ENCODE data around the gene SUPV3L1.

The SUPV3L1 gene

GRCh38 chr10:69240455-69240854, 60.4 kb downstream of the SUPV3L1 start:
- no peak overlapping the region for H3K4me3 ChIP-seq (ENCODE audit: low read depth, low read length)
- TF ChIP-seq CTCF (IDR thresholded peaks at IDR 0.05; ENCODE audit: low read depth, low read length, missing control alignments) = no peak
- in situ Hi-C loops (cut with HindIII; ENCODE audit: low sequenced_read_pairs) = no loop called here
- no peak for DNase-seq (ENCODE audit: low read depth)

GRCh38 chr10:69241575-69241974, 61.5 kb downstream of the SUPV3L1 start:
- no peak for TF ChIP-seq CTCF (IDR thresholded peaks at IDR 0.05; ENCODE audit: low read depth, low read length, missing control alignments)
- peak; percentile 28 for DNase-seq (ENCODE audit: low read depth)
- no peak overlapping the region for H3K4me3 ChIP-seq (ENCODE audit: low read depth, low read length)
- in situ Hi-C loops (cut with HindIII; ENCODE audit: low sequenced_read_pairs) = no loop called here

GRCh38 chr10:69242040-69242851, 62.2 kb downstream of the SUPV3L1 start:
- H3K4me3 ChIP-seq (ENCODE audit: low read depth, low read length) = no peak overlapping the region
- TF ChIP-seq CTCF (IDR thresholded peaks at IDR 0.05; ENCODE audit: low read depth, low read length, missing control alignments) = no peak
- DNase-seq (ENCODE audit: low read depth) = no peak
- in situ Hi-C loops (cut with HindIII; ENCODE audit: low sequenced_read_pairs) = no loop called here

DNA sequence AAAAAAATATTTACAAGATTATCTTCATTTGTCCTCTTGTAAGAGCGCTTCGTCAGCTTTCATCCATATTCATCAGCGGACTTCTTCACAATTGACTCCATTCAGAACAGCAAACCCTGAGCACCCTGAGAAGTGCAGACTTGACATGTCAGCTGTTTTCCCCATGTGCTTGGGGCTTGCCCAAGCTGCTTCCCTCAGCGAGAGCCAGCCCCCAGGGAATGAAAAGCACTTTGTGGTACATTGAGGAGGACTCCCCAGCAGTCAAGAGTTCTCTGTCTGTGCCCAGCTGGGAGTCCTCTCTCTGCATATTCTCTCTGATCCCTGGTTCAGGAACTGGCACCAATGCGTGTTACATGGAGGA, 62.8 kb downstream of the SUPV3L1 start:
- no peak for TF ChIP-seq CTCF (IDR thresholded peaks at IDR 0.05; ENCODE audit: low read depth, low read length, missing control alignments)
- no peak overlapping the region for H3K4me3 ChIP-seq (ENCODE audit: low read depth, low read length)
- no peak for DNase-seq (ENCODE audit: low read depth)
- in situ Hi-C loops (cut with HindIII; ENCODE audit: low sequenced_read_pairs) = no loop called here

DNA sequence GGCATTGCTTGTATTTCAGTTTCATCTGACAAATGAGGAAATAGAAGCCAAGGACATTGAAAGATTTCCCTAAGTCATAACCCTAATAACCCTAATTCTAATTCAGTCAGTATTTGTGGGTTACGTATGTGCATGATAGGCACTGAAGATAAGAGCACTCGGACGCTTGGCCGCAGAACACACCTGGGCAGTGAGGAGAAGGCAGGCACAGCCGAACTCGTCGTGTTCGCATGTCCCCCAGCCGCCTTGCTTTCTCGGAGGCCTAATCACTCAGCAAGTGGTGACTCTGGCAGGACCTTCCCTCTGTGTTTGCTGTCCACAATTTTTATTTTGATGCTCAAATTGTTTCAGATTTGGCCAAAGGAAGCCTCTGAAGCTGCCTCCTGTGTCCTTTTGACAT, 63.8 kb downstream of the SUPV3L1 start:
- in situ Hi-C loops (cut with HindIII; ENCODE audit: low sequenced_read_pairs) = no loop called here
- no peak overlapping the region for H3K4me3 ChIP-seq (ENCODE audit: low read depth, low read length)

DNA sequence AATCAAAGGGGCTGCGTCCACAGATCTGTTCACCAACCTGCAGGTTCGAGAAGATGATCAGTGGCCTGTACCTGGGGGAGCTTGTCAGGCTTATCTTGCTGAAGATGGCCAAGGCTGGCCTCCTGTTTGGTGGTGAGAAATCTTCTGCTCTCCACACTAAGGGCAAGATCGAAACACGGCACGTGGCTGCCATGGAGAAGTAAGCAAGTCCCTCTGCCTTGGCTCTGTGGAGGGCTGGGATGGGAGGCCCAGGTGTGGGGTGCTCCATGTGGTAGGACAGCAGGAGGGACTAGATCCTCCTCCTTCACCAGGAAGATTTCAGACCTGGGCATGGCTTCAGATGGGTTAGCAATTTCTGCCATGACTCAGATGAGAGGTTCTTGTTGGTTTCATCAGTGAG, 66.0 kb downstream of the SUPV3L1 start:
- DNase-seq (ENCODE audit: low read depth) = no peak
- no peak for TF ChIP-seq CTCF (IDR thresholded peaks at IDR 0.05; ENCODE audit: low read depth, low read length, missing control alignments)
- no peak overlapping the region for H3K4me3 ChIP-seq (ENCODE audit: low read depth, low read length)
- in situ Hi-C loops (cut with HindIII; ENCODE audit: low sequenced_read_pairs) = no loop called here

More for the DNA sequence above, 63.8 kb downstream of the SUPV3L1 start:
- DNase-seq (ENCODE audit: low read depth) = no peak
- TF ChIP-seq CTCF (IDR thresholded peaks at IDR 0.05; ENCODE audit: low read depth, low read length, missing control alignments) = no peak

Data from astrocyte of the cerebellum (primary cell).